Nephron (organoid): Measurements from ENCODE around the gene AGPS.

ENCODE experiments used
- H3K27ac Mint-ChIP-seq, 3 experiments: 2 replicates each; pipeline ENCODE4 v1.8.0; 2020; ENCODE audit warnings: mixed read lengths in 3 of 3, mild to moderate bottlenecking in 2 of 3, moderate library complexity in 1 of 3
- H3K27me3 Mint-ChIP-seq: 2 replicates; pipeline ENCODE4 v1.8.0; 2021; ENCODE audit warnings: low read depth, mild to moderate bottlenecking, moderate library complexity, mixed read lengths
- H3K36me3 Mint-ChIP-seq: 2 replicates; pipeline ENCODE4 v1.8.0; 2020; ENCODE audit warnings: low read depth, mixed read lengths
- H3K4me1 Mint-ChIP-seq: 2 replicates; pipeline ENCODE4 v1.8.0; 2020; ENCODE audit warnings: mixed read lengths
- H3K4me3 Mint-ChIP-seq, 3 experiments: 2 replicates each; pipeline ENCODE4 v1.8.0; 2020; ENCODE audit warnings: mild to moderate bottlenecking in 3 of 3, mixed read lengths in 3 of 3, moderate library complexity in 2 of 3
- H3K9me3 Mint-ChIP-seq: 2 replicates; pipeline ENCODE4 v1.8.0; 2020; ENCODE audit warnings: mixed read lengths
- TF ChIP-seq, protein P1 (sequence below), 3 experiments: fragments of 200-600 bp; sonication (generic); IDR thresholded peaks; one replicate each; pipeline ENCODE4 v1.5.0; 2021; ENCODE audit warnings: antibody characterized with exemption in 3 of 3; ENCODE audit not compliant: unreplicated experiment in 3 of 3

Gene AGPS

DNA sequence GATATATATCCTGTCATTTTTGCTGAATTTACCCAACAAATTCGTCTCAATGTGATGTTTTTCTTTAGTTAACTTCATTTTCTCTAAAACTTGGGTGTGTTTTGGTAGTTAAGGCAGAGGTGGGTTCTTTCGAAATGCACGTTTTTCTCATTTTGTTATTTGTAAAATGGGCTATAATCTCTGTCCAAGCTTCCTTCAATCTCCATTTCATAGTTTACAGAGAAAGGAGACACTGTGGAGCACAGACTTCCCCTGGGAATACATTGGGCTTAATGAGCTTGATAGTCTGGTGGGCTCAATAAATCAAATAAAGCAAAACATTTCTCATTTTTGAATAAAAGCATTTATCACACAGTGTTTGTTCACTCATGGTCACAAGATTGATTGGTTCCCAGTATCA, 145.1 kb downstream of the AGPS start:
- peak overlapping the region; percentile 27 to 55 (median 37) for H3K27ac Mint-ChIP-seq
- H3K9me3 Mint-ChIP-seq: no peaks in the 10 kb centered on the region
- peaks cover 7% of the 10 kb centered on the region for H3K36me3 Mint-ChIP-seq
- H3K4me1 Mint-ChIP-seq: peaks cover 50% of the 10 kb centered on the region
- no peak overlapping the region for H3K4me3 Mint-ChIP-seq
- TF ChIP-seq, protein P1, sequence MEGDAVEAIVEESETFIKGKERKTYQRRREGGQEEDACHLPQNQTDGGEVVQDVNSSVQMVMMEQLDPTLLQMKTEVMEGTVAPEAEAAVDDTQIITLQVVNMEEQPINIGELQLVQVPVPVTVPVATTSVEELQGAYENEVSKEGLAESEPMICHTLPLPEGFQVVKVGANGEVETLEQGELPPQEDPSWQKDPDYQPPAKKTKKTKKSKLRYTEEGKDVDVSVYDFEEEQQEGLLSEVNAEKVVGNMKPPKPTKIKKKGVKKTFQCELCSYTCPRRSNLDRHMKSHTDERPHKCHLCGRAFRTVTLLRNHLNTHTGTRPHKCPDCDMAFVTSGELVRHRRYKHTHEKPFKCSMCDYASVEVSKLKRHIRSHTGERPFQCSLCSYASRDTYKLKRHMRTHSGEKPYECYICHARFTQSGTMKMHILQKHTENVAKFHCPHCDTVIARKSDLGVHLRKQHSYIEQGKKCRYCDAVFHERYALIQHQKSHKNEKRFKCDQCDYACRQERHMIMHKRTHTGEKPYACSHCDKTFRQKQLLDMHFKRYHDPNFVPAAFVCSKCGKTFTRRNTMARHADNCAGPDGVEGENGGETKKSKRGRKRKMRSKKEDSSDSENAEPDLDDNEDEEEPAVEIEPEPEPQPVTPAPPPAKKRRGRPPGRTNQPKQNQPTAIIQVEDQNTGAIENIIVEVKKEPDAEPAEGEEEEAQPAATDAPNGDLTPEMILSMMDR (IDR thresholded peaks at IDR 0.05; ENCODE audit: unreplicated experiment in 3 of 3): no peak
- no peaks in the 10 kb centered on the region for H3K27me3 Mint-ChIP-seq

DNA sequence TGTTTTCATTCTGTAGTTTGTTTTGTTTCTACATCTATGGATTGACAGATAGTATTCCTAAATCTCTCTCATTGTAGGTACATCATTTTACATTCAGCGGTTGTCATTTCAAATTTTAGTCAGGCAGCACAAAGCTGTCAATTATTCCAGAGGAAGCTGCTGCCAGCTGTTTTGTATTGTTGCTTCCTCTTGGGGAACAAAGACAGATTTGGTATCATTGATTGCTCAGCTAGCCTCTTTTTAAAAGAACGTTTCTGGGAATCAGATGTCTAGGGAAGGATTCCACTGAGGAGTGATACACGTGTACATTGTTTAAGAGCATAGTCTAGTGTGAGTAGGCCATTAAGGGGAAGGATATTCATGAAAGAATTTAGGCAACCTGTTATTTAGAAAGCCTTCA, 145.8 kb downstream of the AGPS start:
- H3K27me3 Mint-ChIP-seq: no peaks in the 10 kb centered on the region
- H3K9me3 Mint-ChIP-seq: no peaks in the 10 kb centered on the region
- TF ChIP-seq, protein P1 (IDR thresholded peaks at IDR 0.05; ENCODE audit: unreplicated experiment in 3 of 3): no peak
- H3K4me1 Mint-ChIP-seq: peaks cover 57% of the 10 kb centered on the region
- peak overlapping the region; percentile 37 to 76 (median 55) for H3K27ac Mint-ChIP-seq
- H3K36me3 Mint-ChIP-seq: peaks cover 7% of the 10 kb centered on the region
- no peak overlapping the region for H3K4me3 Mint-ChIP-seq

DNA sequence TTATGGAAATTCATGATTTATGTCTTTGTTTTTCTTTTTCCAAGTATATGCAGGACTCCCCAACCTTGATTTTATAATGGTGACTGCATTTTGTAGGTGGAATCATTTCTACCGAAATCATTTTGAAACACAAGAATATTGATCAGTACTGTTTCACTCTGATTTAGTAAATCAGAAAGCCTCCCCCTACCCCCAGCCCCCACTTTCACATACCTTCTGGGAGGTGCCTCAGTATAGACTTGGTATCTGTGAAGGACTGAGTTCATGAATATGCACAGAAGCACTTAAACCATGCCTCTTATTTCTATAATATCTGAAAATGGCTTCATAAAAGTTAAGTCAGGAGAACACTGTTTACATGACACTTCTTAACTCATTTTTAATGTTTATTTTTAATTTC, 147.7 kb downstream of the AGPS start:
- Mint-ChIP-seq H3K4me3 (no peak overlapping the region), H3K9me3 (peaks cover 2% of the 10 kb centered on the region), H3K36me3 (peaks cover 3% of the 10 kb centered on the region), H3K27me3 (no peaks in the 10 kb centered on the region), H3K4me1 (peaks cover 65% of the 10 kb centered on the region), H3K27ac (peak overlapping the region in 1 of 3 experiments; percentile 97)
- TF ChIP-seq, protein P1 (IDR thresholded peaks at IDR 0.05; ENCODE audit: unreplicated experiment in 3 of 3): no peak

DNA sequence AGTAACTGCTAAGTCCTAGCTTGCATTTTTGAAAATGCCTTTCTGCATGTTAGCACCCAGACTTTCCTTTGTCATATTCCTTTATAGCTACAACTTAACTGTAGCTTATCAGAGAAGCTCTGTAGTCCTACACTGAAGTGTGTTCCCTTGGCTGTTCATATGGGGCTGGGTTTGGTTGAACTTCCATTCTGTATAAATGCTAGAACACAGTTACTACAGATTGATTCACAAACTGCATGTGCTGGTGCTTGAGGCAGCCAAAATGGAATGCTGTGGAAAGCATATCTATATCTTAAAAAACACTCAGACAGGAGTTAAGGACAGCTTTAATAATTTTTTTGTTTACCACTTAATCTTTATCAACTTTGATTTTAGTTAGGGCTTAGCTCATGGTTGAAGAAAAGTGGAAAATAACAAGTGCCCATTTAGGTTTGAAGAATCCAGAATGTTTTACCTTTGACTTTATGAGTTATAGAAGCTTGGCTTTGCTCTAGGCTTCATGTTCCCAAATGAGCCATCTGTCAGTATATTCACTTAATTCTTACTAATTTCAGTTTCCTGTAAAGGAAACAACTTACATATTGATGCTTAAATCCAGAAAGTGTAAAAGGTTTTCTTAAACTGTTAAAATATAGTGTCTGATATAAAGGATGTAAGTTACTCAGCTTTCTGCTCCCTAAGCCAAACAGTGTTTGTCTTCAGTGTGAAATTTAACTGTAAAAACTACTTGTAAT, 148.9 kb downstream of the AGPS start:
- no peak overlapping the region for H3K4me3 Mint-ChIP-seq
- peak overlapping the region; percentile 95 to 97 (median 97) for H3K27ac Mint-ChIP-seq
- peaks cover 8% of the 10 kb centered on the region for H3K36me3 Mint-ChIP-seq
- TF ChIP-seq, protein P1 (IDR thresholded peaks at IDR 0.05; ENCODE audit: unreplicated experiment in 3 of 3): no peak
- peaks cover 59% of the 10 kb centered on the region for H3K4me1 Mint-ChIP-seq
- no peaks in the 10 kb centered on the region for H3K27me3 Mint-ChIP-seq
- H3K9me3 Mint-ChIP-seq: peaks cover 10% of the 10 kb centered on the region

DNA sequence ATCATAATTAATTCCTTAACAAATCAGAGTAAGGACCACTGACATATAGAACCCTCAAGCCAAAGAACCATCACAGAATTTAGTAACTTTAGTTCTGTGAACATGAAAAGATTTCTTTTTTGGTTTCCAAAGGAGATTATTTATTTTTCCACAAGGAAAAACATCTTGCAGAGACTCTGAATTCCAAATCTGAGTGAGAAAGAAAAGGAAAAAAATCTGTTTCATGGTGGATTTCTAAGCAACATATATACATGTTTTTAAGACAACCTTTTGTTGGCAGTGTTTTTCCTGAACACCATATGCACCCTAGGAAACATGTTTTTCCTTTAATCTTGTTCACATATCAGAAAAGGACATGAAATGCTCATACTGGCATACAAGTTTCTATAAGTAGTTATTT, 149.8 kb downstream of the AGPS start:
- TF ChIP-seq, protein P1 (IDR thresholded peaks at IDR 0.05; ENCODE audit: unreplicated experiment in 3 of 3): no peak

More for the DNA sequence above, 149.8 kb downstream of the AGPS start:
- Mint-ChIP-seq H3K27me3 (no peaks in the 10 kb centered on the region), H3K27ac (peak overlapping the region; percentile 95 to 97 (median 97)), H3K9me3 (peaks cover 12% of the 10 kb centered on the region), H3K36me3 (peaks cover 10% of the 10 kb centered on the region), H3K4me1 (peaks cover 51% of the 10 kb centered on the region), H3K4me3 (no peak overlapping the region)
